T-helper 1 cell (primary cell): ENCODE measurements around the gene ATP1A2.

Experiments
- DNase-seq, 5 donors: peaks; one replicate each; pipeline ENCODE4 v3.0.0-alpha.2; 2012 to 2020

Gene ATP1A2

GRCh38 chr1:160179336-160179735, 63.8 kb downstream of the ATP1A2 start:
- DNase-seq: no peak

- DNase-seq: no peak
Measured at GRCh38 chr1:160186246-160186645, 70.7 kb downstream of the ATP1A2 start.

GRCh38 chr1:160186729-160187128, 71.2 kb downstream of the ATP1A2 start:
- DNase-seq: no peak

- no peak for DNase-seq
Measured at GRCh38 chr1:160187407-160187806, 71.8 kb downstream of the ATP1A2 start.

- no peak for DNase-seq
Measured at GRCh38 chr1:160188341-160188740, 72.8 kb downstream of the ATP1A2 start.

- no peak for DNase-seq
Measured at GRCh38 chr1:160189649-160190625, 74.4 kb downstream of the ATP1A2 start, which contains the start of gene CASQ1. Gene CASQ1 (plus strand): TSS chr1:160190575. CDS start chr1:160190752, 177 bp downstream.

GRCh38 chr1:160191756-160192155, 76.2 kb downstream of the ATP1A2 start:
- no peak for DNase-seq

GRCh38 chr1:160192234-160192633, 76.7 kb downstream of the ATP1A2 start:
- DNase-seq: no peak
